Adrenal gland (tissue), 12 donors: ENCODE data around the gene FOXO4. TPM values are rescaled to one million over a fixed set of nuclear protein-coding genes. Genes with fewer than 3 reads are reported as not detected.

Experiments
- DNase-seq, 7 donors: peaks; one replicate each; pipeline ENCODE4 v3.0.0-alpha.2; 2019 to 2020
- H3K27ac ChIP-seq, 5 donors: fragments of 200-600 bp; sonication (generic) in 4 of 5; 1 replicate in 3 of 5; 2 replicates in 2 of 5; pipeline versions ENCODE4 v1.5.1 to v1.8.0; 2016 to 2020; ENCODE audit warnings: mild to moderate bottlenecking in 1 of 5
- H3K27me3 ChIP-seq: fragments of 200-600 bp; 2 replicates; pipeline ENCODE4 v1.8.0; 2021
- H3K36me3 ChIP-seq, 2 donors: fragments of 200-600 bp; replicated peaks in 1 of 2; 1 replicate in 1 of 2; 2 replicates in 1 of 2; pipeline versions ENCODE4 v1.5.1 to v1.8.0; 2018 to 2022
- H3K4me1 ChIP-seq, 2 donors: fragments of 200-600 bp; replicated peaks in 1 of 2; 1 replicate in 1 of 2; 2 replicates in 1 of 2; pipeline versions ENCODE4 v1.5.1 to v1.8.0; 2018 to 2021
- H3K4me3 ChIP-seq, 4 donors: fragments of 200-600 bp; sonication (generic) in 3 of 4; one replicate each; pipeline ENCODE4 v1.5.1; 2016 to 2018
- H3K9me3 ChIP-seq, 3 donors: fragments of 200-600 bp; sonication (generic) in 1 of 3; replicated peaks in 1 of 3; 1 replicate in 2 of 3; 2 replicates in 1 of 3; pipeline versions ENCODE4 v1.5.1 to v1.8.0; 2016 to 2021
- POLR2A ChIP-seq, 2 donors: fragments of 450-650 bp; IDR thresholded peaks; one replicate each; pipeline ENCODE4 v1.6.1; 2017; ENCODE audit warnings: antibody characterized with exemption in 2 of 2, mild to moderate bottlenecking in 2 of 2, moderate library complexity in 1 of 2
- WGBS, 4 donors: extraction: QIAGEN DNeasy Blood & Tissue Kit in 2 of 4; methylation state at CpG; one replicate each; pipeline versions ENCODE4 v1.1.5 to v1.1.7; 2013 to 2017; 5-methylcytosine and 5-hydroxymethylcytosine counted together
- intact Hi-C, 2 donors: fragments of 100-400 bp; cut with DNase I; formaldehyde crosslinking; loops; one replicate each; pipeline versions ENCODE4 v1.14.1 to v1.15.0; 2022 to 2023
- polyA plus RNA-seq, 3 donors: library from polyadenylated mRNA; stranded (reverse); fragments of 200-250 nt in 2 of 3; fragments of 350-450 nt in 1 of 3; fragmentation: Illumina TruSeq in 1 of 3; extraction: RNeasy Lipid Tissue Mini Kit (QIAGEN cat#74804) in 1 of 3; gene quantifications; one replicate each; pipeline ENCODE4 v1.2.3, GENCODE V29; 2013 to 2014
- total RNA-seq, 9 donors: library from RNA; depleted of rRNA in 4 of 9; stranded (reverse); fragments of >200 nt in 4 of 9; fragments of 120-200 nt in 1 of 9; fragmentation: NEBNext Ultra II Directional in 1 of 9; extraction: Animal tissue kit (Norgen Biotek cat#: 25700) in 1 of 9; gene quantifications; one replicate each; pipeline versions ENCODE4 v1.1.0 to v1.2.4, GENCODE V29; 2013 to 2023
- TF ChIP-seq, protein P1 (sequence below), 6 experiments: fragments of 450-650 bp in 4 of 6; fragments of 200-600 bp in 2 of 6; sonication (generic) in 1 of 6; IDR thresholded peaks; 1 replicate in 5 of 6; 2 replicates in 1 of 6; pipeline versions ENCODE4 v1.5.1 to v1.8.0; 2016 to 2021; ENCODE audit warnings: antibody characterized with exemption in 6 of 6, mild to moderate bottlenecking in 2 of 6, moderate library complexity in 1 of 6
- donor health status: healthy with polysubstance abuse.
- donor health status: Bipolar disorder and iron deficiency.
- donor health status: DM: yes; HTN: yes; CAD: no.
- donor health status: DM: no; HTN: no; CAD: no.
- donor health status: DM: no; HTN: no; CAD: no.
- donor health status: DM: yes; HTN: yes; CAD: no.

FOXO4 gene
- total and polyA plus RNA-seq, 12 donors, result 14.3 to 191 (median 77.6) TPM

DNA sequence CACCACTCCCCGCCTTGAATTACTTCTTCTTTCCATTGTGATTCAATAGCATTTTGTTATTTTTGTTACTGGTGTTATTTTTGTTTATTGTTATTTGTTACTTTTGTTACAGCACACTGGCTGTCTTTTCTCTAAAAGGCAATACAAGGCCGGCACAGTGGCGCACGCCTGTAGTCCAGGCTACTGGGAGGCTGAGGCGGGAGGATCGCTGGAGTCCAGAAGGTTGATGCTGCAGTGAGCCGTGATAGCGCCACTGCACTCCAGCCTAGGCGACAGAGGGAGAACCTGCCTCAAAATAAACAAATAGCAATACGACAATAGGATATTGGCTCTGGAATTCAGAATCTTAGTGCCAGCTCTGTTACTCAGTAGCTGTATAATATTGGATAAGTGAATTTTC is 21.7 kb downstream of the FOXO4 start:
- Histone ChIP-seq H3K9me3 (no peaks in the 10 kb centered on the region), H3K27me3 (no peaks in the 10 kb centered on the region), H3K4me3 (peak overlapping the region in 1 of 4 donors; percentile 55), H3K27ac (no peak overlapping the region), H3K4me1 (peaks cover 6 to 9% of the 10 kb centered on the region in 2 donors), H3K36me3 (peaks cover 0 to 16% of the 10 kb centered on the region in 2 donors)
- TF ChIP-seq, protein P1, sequence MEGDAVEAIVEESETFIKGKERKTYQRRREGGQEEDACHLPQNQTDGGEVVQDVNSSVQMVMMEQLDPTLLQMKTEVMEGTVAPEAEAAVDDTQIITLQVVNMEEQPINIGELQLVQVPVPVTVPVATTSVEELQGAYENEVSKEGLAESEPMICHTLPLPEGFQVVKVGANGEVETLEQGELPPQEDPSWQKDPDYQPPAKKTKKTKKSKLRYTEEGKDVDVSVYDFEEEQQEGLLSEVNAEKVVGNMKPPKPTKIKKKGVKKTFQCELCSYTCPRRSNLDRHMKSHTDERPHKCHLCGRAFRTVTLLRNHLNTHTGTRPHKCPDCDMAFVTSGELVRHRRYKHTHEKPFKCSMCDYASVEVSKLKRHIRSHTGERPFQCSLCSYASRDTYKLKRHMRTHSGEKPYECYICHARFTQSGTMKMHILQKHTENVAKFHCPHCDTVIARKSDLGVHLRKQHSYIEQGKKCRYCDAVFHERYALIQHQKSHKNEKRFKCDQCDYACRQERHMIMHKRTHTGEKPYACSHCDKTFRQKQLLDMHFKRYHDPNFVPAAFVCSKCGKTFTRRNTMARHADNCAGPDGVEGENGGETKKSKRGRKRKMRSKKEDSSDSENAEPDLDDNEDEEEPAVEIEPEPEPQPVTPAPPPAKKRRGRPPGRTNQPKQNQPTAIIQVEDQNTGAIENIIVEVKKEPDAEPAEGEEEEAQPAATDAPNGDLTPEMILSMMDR (IDR thresholded peaks at IDR 0.05), result no peak
- WGBS, 4 donors, result 77 to 100% (median 85%) methylated on average over 7 to 10 of the region's 10 CpGs
- DNase-seq, result no peak
- intact Hi-C loops, result no loop called here

DNA sequence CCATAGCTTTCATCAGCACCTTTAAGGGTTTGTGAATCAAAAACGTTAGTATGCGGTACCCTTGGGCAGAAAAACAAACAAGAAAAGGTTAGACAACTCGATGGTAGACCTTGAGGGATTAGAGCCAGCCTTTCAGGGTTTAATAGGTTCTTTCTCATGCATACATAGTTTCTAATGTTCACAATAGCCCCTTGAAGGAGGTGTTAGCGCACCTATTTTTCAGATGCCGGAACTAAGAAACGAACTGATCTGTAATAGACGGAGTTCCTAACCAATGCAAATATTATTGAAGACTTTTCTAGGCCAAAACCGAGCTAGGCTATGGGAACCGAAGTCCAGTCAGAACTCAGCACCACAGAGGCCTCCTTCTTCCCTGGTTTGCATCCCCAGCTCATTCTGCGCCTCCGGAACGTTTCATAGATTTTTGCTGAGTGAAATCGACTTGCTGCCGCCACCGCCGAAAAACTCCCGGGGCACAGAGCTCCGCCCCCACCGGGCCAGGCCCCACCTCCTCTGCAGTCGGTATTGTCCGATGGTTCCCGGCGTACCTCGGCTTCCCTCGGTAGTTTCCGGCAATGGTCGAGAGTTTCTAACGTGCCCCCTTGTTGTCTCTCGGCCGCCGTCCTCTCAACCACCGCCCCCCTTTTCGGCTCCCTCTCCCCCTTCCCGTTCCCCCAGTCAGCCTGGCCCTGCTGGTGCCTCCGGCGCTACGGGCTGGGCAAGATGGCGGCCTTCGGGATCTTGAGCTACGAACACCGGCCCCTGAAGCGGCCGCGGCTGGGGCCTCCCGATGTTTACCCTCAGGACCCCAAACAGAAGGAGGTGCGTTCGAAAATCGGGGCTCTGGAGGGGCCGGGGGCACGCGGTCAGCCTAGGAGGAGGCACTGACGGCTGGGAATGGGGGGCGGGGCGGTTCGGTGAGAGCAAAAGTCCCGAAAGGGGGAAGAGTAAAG is 22.7 kb downstream of the FOXO4 start, which contains the start of gene MED12:
Gene MED12 (plus strand): TSS at position 565 of the 953 bp plus-strand sequence. CDS start 159 bp downstream, at position 724.
- Histone ChIP-seq H3K36me3 (peaks cover 0 to 26% of the 10 kb centered on the region in 2 donors), H3K27ac (peak within 1 kb of the TSS; percentile 43 to 84 (median 69)), H3K9me3 (no peaks in the 10 kb centered on the region), H3K27me3 (no peaks in the 10 kb centered on the region), H3K4me1 (peaks cover 6 to 9% of the 10 kb centered on the region in 2 donors), H3K4me3 (peak within 1 kb of the TSS in 3 of 4 donors; percentile 34 to 68 (median 55))
- peak; percentile 85 to 93 (median 87) for DNase-seq
- WGBS, 4 donors, result 1 to 36% (median 15%) methylated on average over 25 to 56 of the region's 56 CpGs
- intact Hi-C loops, result no loop called here
- TF ChIP-seq POLR2A (IDR thresholded peaks at IDR 0.05), result peak in 1 of 2 donors; percentile 51
- TF ChIP-seq, protein P1 (IDR thresholded peaks at IDR 0.05), result no peak

DNA sequence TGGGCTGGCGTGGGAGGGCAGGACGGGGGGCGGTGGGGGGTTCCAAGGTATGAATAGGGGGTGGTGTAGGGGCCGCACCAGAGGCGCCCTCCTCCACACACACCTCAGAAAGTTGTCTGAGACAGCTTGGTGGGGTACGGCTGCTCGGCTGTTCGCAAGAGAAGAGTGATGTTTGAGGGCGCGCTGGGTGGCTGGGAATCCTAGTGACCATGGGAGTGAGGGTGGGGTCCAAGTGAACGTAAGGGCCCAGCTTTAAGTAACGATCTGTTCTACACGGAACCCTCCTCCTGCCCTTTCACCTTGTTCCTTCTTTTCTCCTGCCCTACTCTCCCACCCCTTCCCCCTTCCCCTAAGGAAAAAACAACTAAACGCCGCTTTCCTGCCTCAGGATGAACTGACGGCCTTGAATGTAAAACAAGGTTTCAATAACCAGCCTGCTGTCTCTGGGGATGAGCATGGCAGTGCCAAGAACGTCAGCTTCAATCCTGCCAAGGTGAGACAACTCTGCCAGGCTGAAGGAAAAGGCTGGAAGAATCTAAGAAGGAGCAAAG is 23.4 kb downstream of the FOXO4 start:
- peaks cover 0 to 33% of the 10 kb centered on the region in 2 donors for H3K36me3 ChIP-seq
- H3K4me1 ChIP-seq, result peaks cover 6 to 9% of the 10 kb centered on the region in 2 donors
- H3K27ac ChIP-seq, result peak overlapping the region; percentile 43 to 84 (median 69)
- TF ChIP-seq POLR2A (IDR thresholded peaks at IDR 0.05), result peak in 1 of 2 donors; percentile 31
- TF ChIP-seq, protein P1 (IDR thresholded peaks at IDR 0.05), result no peak
- intact Hi-C loops, result no loop called here
- no peaks in the 10 kb centered on the region for H3K27me3 ChIP-seq
- no peaks in the 10 kb centered on the region for H3K9me3 ChIP-seq
- DNase-seq, result peak in 3 of 7 donors; percentile 29 to 52 (median 34)
- WGBS, 4 donors, result 1 to 28% (median 12%) methylated on average over 9 to 17 of the region's 17 CpGs
- peak overlapping the region in 2 of 4 donors; percentile 34 to 55 for H3K4me3 ChIP-seq
